Renal cortical epithelial cell (primary cell): Measurements from ENCODE around the gene LRRC3C. TPM values are rescaled to one million over a fixed set of nuclear protein-coding genes. Genes with fewer than 3 reads are reported as not detected.

Source experiments
- DNase-seq: peaks from one replicate; pipeline ENCODE4 v3.0.0-alpha.2; 2011; ENCODE audit warnings: low read depth
- total RNA-seq: library from RNA; depleted of rRNA; stranded (reverse); fragments of >200 nt; gene quantifications from 2 replicates; pipeline ENCODE4 v1.2.3, GENCODE V29; 2014

The LRRC3C gene
- total RNA-seq, 1 donor from 2014 or later = not detected

- no peak for DNase-seq
Measured at GRCh38 chr17:39923836-39924690, 3.5 kb upstream of the LRRC3C start.

DNA sequence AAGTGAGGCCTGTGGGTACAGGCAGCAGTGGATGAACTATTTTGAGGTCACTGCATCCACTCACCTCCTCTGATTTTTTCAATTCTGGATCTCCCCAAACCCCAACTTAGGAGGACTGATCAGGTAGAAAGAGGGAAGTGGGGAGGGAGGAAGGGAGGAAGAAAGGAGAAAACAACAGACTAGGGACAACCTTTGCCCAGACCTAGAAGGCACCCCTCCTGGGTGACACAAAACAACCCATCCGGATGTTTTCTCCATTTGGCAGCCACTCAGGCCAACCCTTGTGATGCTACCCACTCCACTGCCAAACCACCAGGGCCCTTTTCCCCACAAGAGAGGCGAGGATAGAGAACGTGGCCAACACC lies 2.9 kb upstream of the LRRC3C start:
- DNase-seq = no peak

DNA sequence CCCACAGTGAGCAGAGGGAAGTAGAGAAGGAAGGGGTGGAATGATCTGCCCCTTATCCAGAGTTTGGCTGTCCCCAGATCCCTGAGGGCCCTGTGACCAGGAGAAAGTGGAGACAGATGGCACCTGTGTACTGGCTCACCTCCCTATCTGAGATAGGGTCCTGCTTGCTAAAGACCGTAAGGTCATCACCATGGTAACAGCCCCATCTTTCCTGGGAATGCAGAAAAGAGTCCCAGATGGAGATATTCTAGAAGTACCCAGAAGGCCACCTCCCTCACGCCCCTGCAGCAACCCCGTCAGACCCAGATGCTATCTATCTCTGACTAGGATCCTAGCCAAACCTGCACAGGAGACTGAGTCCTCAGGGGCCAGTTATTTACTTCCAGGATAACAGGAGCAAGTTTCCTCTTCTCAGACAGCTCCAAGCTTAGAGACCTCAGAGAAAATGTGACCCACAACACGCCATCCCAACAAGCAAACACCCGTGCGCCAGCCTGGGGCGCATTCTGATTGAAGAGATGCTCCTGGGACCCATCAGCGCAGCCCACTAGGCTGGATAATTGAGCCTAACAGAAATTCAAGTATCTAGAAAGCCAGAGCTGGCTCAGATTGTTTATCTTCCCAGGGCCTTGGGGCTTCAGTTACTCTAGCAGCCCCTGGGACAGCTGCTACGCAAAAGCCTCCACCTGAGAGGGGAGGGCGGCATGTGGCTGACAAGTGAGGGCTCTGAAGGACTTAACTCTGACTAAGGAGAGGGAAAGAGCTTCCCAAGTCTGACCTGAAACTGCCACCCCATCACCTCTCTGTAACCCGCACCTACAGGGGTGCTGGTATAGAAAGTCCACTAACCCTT lies 2.0 kb upstream of the LRRC3C start:
- DNase-seq = no peak

GRCh38 chr17:39926135-39926587 lies 1.4 kb upstream of the LRRC3C start:
- no peak for DNase-seq

DNA sequence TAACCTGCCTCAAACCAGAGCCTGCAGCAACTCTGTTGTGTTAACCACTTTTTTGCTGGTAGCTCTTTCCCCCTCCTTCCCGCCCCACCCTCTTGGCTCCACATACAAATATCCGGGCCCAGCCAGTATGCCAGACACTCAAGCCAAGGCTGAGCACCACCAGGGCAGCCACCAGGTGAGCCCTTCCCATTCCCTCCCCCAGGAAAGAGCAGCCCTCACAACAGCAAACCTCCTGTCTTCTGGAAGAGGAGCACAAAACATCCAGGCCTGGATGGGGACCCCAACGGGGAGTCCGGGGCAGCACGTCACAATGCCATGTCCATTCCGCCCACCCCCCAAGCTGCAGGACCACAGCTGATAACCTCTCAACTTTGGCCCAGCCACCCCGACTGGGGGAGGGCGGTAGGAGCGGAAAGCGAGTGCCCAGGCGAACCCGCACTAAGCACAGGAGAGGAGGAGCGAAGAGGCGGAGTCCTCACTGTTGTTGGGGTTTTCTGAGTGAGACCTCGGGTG lies 888 bp upstream of the LRRC3C start:
- DNase-seq = no peak

- DNase-seq = no peak
Measured at GRCh38 chr17:39927929-39928857, 661 bp downstream of the LRRC3C start.

DNA sequence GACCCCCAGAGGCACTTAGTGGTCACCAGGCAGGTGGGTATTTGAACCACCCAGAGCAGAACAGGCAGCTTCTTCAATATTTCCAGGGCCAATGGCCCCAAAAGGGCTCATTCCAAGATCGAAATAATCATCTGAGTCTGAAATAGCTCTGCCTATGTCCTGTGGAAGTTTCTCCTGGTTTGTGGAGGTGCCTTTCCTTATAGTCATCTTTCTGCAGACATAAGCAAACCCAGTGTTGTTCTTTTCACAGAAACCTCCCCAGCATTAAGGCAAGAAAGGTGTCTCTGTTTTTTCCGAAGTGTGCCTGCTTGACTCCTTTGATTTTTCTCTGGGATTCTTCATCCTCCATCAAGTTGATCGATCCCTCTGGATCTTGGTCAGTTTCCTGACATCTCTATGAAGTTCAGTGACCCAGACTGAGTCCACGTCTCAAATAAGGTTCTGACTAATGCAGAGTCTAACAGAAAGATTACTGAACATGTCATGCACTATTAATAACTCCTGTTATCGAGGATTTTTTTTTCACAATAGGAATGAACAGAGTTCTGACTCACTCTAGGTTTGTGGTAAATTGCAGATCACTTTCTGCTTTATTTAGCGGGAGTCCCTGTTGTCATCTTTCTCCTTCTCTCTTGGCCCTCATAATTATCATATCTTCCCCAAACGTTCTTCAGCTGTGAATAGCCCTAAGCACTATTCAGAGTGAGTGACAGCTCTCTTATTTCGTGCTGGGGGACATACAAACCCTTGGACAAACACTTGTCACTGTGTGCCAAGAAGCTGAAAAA lies 1.5 kb downstream of the LRRC3C start:
- DNase-seq = peak; percentile 89

DNA sequence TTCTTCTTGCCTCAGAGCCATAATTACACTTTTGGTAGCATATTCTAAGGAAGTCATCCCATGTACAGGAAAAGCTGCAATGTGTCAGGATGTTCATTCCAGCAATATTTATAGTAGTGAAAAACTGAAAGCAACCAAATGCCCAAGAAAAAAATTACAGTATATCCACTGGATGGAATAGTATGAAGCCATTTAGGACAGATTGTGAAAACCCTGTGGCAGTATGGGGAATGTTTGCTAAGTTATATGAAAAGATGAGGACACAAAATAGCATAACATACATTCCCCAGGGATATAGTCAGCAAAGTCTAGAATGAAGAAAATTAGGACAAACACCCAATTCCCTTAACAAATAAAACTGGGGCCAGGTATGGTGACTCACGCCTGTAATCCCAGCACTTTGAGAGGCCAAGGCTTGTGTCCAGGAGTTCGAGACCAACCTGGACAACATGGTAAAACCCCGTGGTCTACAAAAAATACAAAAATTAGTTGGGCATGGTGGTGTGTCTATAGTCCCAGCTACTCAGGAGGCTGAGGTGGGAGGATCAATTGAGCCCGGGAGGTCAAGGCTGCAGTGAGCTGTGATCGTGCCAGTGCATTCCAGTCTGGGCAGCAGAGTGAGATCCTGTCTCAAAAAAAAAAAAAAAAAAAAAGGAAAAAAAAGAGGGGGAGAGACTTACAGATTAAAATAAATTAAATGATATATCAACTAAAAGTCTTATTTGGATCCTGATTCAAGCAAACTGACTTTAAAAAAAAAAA lies 2.3 kb downstream of the LRRC3C start:
- peak; percentile 45 for DNase-seq

- no peak for DNase-seq
Measured at GRCh38 chr17:39933912-39934311, 6.4 kb downstream of the LRRC3C start.

DNA sequence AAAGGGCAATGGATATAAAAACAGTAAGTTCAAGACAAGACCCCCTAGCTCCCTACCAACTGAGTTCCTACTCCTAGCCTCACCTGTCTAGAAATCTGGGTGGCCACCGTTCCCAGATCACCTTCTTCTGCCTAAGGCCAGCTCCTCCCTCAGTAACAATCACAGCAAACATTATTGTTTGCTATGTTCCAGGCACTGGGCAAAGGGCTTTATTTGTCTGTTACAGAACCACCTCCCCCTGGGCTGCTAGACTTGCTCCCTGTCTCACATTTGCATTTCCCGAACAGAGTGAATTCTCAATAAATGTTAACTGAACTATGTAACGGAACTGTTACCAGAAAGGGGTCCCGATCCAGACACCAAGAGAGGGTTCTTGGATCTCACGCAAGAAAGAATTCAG lies 6.8 kb downstream of the LRRC3C start:
- no peak for DNase-seq

DNA sequence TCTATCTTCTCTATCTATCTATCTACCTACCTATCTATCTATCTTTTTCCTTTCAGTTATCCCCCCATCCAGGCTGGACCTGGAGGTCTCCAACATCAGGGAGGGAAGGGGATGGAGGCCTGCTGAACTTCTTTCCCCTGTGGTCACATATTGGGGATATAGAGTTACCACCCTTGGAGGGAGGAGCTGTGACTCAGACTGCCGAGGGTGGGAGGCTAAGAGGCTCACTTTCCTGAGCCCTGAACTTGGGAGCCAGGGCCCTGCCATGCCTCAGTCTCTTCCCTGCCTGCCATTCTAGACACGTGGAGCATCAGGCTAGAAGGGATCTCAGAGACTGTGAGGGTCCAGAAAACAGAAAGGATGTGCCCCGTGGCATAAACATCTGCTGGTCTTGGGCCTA lies 8.4 kb downstream of the LRRC3C start:
- no peak for DNase-seq

- no peak for DNase-seq
Measured at GRCh38 chr17:39937447-39937846, 9.9 kb downstream of the LRRC3C start.

DNA sequence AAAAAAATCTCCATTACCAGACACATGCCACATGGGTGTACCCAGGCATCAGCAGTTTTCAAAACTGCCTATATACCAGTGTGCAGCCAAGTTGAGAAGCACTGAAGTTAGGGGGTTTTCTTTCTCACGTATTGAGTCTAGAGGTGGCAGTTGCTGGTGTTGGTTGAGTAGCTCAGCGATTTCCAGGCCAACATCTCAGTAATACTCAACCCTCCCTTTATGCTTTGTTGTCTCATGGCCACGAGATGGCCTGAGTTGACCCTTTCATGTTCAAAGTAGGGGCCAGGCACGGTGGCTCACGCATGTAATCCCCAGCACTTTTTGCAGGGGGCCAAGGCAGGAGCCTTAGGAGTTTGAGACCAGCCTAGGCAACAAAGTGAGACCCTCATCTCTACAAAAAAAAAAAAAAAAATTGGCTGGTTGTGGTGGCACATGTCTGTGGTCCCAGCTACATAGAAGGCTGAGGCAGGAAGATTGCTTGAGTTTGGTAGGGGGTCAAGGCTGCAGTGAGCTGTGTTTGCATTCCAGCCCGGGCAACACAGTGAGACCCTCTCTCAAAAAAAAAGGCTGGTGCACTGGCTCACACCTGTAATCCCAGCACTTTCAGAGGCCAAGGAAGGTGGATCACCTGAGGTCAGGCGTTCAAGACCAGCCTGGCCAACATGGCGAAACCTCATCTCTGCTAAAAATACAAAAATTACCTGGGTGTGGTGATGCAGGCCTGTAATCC lies 10.8 kb downstream of the LRRC3C start:
- no peak for DNase-seq

DNA sequence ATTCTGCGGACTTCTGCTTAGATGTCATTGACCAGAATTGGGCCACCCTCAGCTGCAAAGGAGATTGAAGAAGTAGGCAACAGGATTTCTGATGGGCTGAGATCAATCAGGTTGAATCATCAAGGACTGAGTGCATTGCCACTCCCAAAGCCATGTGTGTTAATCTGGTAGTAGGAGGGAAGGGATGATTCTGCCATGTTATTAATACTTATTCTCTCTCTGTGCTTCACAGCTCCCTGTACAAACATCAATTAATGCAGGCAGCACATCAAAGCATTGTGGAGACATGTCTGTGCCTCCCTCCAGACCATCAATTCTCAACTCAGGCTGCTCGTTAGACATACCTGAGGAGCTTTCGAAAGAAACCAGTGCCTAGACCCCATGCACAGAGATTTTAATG lies 11.6 kb downstream of the LRRC3C start:
- DNase-seq = no peak

DNA sequence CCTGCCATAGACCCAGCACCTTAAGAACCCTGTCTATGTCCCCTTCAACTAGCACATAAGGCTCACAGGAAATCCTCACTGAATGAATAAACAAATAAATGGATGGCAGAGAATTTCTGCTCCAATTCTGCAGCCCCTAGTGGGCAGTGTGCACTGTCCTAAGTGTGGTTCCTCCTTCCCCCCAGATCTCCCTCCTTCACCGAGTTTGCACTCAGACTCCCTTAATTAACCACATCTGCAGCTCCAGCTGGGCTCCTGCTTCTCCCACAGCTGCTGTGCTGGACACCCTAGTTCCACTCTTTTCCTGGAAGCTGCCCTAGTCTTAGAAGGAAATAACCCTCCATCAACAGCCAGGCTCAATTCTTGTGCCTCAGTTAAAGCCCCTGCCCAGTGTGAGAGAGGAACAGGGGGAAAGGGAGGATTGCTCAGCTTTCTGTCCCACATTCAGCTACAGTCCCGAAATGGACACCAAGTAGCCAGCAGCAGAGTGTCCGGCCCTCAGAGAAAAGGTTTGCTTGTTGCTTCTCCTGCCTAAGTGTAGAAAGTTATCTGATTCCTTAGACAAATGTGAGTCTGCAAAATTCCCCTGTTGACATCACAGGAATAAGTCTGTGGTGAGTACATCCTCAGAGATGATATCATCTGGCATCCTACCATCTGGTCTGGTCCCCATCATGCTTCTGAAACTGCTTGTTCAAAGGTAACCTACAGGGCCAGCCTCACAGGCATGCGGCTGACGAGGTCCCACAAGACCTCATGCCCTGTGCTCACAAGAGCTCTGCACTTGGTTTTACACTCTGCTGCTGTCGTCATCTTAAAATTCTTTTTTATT lies 12.3 kb downstream of the LRRC3C start:
- DNase-seq = no peak

DNA sequence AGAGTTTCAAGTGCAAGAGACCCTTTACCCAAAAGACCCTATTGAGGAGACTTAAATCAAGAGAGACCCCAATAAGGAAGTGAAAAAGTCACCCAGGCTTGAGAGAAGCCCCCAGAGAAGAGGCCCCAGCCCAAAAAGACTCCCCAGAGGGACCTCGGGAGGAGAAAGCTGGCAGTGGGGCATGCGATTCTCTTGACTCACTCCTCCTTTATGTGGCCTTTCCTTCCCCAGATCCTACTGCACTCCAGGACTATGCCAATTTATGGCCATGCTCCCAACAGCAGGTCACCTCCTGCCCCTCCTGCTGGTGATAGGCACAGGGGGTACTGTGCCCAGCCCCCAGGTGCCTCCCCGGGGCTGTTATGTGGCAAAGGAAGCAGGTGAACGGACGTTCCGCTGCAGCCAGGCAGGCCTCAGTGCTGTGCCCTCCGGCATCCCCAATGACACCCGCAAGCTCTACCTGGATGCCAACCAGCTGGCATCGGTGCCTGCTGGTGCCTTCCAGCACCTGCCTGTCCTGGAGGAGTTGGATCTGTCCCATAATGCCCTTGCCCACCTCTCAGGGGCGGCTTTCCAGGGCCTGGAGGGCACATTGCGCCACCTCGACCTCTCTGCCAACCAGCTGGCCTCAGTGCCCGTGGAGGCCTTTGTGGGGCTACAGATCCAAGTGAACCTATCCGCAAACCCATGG lies 16.3 kb downstream of the LRRC3C start:
- no peak for DNase-seq

- DNase-seq = no peak
Measured at GRCh38 chr17:39944393-39944711, 16.8 kb downstream of the LRRC3C start.
